NT2/D1 (cell line): ENCODE data around the gene PDS5B.

Experiments
- DNase-seq: peaks from one replicate; pipeline ENCODE4 v3.0.0-alpha.2; 2011; ENCODE audit warnings: low read depth, low spot score
- H3K27me3 ChIP-seq: 2 replicates; pipeline ENCODE4 v1.6.0; 2011; ENCODE audit warnings: mild to moderate bottlenecking; ENCODE audit not compliant: insufficient read length, insufficient read depth
- H3K36me3 ChIP-seq: 2 replicates; pipeline ENCODE4 v1.6.1; 2011; ENCODE audit warnings: mild to moderate bottlenecking, low read length, mixed read lengths; ENCODE audit not compliant: insufficient read depth, insufficient read length
- H3K4me1 ChIP-seq: 2 replicates; pipeline ENCODE4 v1.5.1; 2011; ENCODE audit not compliant: insufficient read depth, insufficient read length
- H3K4me3 ChIP-seq: 2 replicates; pipeline ENCODE4 v1.5.1; 2011; ENCODE audit warnings: low read depth; ENCODE audit not compliant: insufficient read length
- H3K9ac ChIP-seq: 2 replicates; pipeline ENCODE4 v1.6.0; 2011; ENCODE audit warnings: low read depth; ENCODE audit not compliant: insufficient read length
- H3K9me3 ChIP-seq: 2 replicates; pipeline ENCODE4 v1.5.1; 2011; ENCODE audit warnings: mild to moderate bottlenecking, low read length; ENCODE audit not compliant: insufficient read depth
- SUZ12 ChIP-seq: IDR thresholded peaks from 2 replicates; pipeline ENCODE4 v1.6.1; 2011; ENCODE audit not compliant: insufficient read length, insufficient read depth; ENCODE audit errors: extremely low read depth
- YY1 ChIP-seq: IDR thresholded peaks from 2 replicates; pipeline ENCODE4 v1.6.1; 2011; ENCODE audit not compliant: insufficient read length, insufficient read depth
- ZNF274 ChIP-seq: IDR thresholded peaks from 2 replicates; pipeline ENCODE4 v1.6.1; 2011; ENCODE audit warnings: mild to moderate bottlenecking, low read depth, low read length

PDS5B gene

DNA sequence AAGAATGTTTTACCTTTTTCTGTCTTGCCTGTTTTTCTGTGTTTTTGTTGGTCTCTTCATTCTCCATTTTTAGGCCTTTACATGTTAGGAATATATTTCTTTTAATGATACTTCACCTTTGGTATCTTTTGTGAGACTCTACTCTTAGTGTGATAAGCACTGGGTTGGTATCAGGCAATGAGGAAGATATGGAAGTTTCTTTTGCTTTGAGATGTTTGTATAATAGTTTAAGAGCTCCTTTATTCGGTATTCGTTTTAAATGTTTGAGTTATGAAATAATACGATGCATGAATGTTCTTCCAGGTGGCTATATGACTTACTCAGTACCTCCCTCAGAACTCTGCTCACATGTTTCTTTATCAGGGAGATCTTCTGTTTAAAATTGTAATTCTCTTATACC, 144.8 kb downstream of the PDS5B start:
- no peak overlapping the region for H3K4me3 ChIP-seq
- DNase-seq, result no peak
- no peak for TF ChIP-seq ZNF274
- TF ChIP-seq YY1, result no peak
- TF ChIP-seq SUZ12, result no peak
- H3K27me3 ChIP-seq, result no peaks in the 10 kb centered on the region
- peaks cover 5% of the 10 kb centered on the region for H3K36me3 ChIP-seq
- H3K4me1 ChIP-seq, result no peaks in the 10 kb centered on the region
- no peaks in the 10 kb centered on the region for H3K9me3 ChIP-seq
- no peak overlapping the region for H3K9ac ChIP-seq

- Histone ChIP-seq H3K4me3 (no peak overlapping the region), H3K9ac (no peak overlapping the region), H3K36me3 (peaks cover 5% of the 10 kb centered on the region), H3K27me3 (no peaks in the 10 kb centered on the region), H3K4me1 (no peaks in the 10 kb centered on the region), H3K9me3 (no peaks in the 10 kb centered on the region)
- DNase-seq, result no peak
- TF ChIP-seq SUZ12, result no peak
- no peak for TF ChIP-seq ZNF274
- no peak for TF ChIP-seq YY1
Measured at GRCh38 chr13:32731576-32731975, 145.3 kb downstream of the PDS5B start.

DNA sequence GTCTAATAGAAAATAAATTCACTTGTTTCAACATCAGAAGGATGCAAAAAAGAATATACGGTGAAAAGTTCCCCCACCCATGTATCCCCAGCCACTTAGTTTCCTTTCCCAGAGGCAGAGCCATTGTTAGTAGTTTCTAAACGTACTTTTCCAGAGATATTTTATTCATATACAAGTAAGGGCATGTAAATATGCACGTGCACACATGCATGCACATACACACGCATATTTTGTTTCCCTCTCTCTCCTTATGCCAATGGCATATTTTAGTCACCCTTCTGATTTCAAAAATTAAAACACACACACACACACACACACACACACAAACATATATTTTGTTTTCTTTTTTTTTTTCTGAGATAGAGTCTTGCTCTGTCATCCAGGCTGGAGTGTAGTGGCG, 147.4 kb downstream of the PDS5B start:
- DNase-seq, result no peak
- Histone ChIP-seq H3K9ac (no peak overlapping the region), H3K4me3 (no peak overlapping the region), H3K9me3 (no peaks in the 10 kb centered on the region), H3K4me1 (no peaks in the 10 kb centered on the region), H3K27me3 (no peaks in the 10 kb centered on the region), H3K36me3 (peaks cover 8% of the 10 kb centered on the region)
- TF ChIP-seq YY1, result no peak

- H3K4me3 ChIP-seq, result no peak overlapping the region
- H3K36me3 ChIP-seq, result peaks cover 8% of the 10 kb centered on the region
- H3K9me3 ChIP-seq, result no peaks in the 10 kb centered on the region
- no peaks in the 10 kb centered on the region for H3K4me1 ChIP-seq
- no peak overlapping the region for H3K9ac ChIP-seq
- no peaks in the 10 kb centered on the region for H3K27me3 ChIP-seq
- DNase-seq, result no peak
- TF ChIP-seq SUZ12 (no peak), YY1 (no peak), ZNF274 (no peak)
Measured at GRCh38 chr13:32734511-32734910, 148.3 kb downstream of the PDS5B start.

DNA sequence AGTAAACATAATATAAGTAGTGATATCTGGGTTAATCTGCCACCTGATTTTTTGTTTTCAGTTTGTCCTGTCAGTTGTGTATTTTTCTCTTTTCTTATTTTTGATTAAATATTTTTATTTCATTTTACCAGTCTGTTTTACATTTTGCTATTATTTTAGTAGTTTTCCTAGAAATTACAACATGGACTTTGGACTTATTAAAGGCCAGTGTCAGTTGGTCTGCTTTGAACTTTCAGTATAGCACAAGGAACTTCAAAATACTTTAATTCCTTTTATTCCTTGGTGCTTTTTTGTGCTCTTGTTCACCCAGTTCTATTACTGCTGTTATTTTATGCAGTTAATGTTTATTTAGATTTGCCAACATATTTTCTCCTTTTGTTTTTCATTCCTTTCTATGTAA, 149.6 kb downstream of the PDS5B start:
- no peak for DNase-seq
- Histone ChIP-seq H3K36me3 (peaks cover 8% of the 10 kb centered on the region), H3K4me1 (no peaks in the 10 kb centered on the region), H3K27me3 (no peaks in the 10 kb centered on the region), H3K4me3 (no peak overlapping the region), H3K9me3 (no peaks in the 10 kb centered on the region), H3K9ac (no peak overlapping the region)
- no peak for TF ChIP-seq ZNF274

DNA sequence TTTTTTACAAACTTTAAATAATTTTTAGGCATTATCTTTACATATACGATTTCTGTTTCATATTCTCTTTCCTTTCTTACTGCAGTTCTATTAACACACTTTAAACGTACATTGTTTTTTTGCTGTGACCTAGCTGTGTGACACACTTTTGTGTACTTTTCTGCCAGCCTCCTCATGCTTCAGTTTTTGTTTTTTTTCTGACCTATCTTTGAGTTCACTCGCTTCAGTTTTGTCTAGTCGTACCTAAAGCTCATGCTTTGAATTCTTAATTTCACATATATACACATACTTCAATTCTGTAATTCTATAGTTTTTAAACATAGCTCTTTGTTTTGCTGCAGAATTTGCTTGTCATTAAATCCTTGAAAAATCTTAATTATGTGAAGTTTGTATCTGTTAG, 150.4 kb downstream of the PDS5B start:
- no peak for DNase-seq
- Histone ChIP-seq H3K4me1 (no peaks in the 10 kb centered on the region), H3K27me3 (no peaks in the 10 kb centered on the region), H3K9ac (no peak overlapping the region), H3K36me3 (peaks cover 9% of the 10 kb centered on the region), H3K9me3 (no peaks in the 10 kb centered on the region), H3K4me3 (no peak overlapping the region)
- no peak for TF ChIP-seq YY1
- TF ChIP-seq ZNF274, result no peak
- TF ChIP-seq SUZ12, result no peak

DNA sequence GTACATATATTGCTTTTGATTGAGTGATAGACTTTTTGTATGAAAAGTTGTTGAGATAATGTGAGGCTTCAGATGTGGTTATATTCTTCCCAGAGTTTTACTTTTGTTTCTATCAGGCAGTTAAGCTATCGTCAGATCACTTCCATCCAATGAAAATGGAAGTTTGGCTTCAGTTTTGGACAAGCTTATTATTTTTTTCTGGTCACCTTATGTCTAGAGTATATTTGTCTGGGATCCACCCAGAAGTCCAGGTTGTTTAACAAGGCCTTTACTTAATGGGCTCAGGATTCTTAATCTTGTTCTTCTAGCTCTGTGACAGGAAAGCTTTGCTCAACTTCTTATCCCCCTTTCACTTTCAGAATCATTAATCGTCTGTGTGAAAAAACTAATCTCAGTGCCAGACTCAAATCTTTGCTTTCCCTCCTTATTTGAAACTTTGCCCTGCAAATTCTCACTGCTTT, 150.9 kb downstream of the PDS5B start:
- DNase-seq, result no peak
- Histone ChIP-seq H3K9me3 (no peaks in the 10 kb centered on the region), H3K27me3 (no peaks in the 10 kb centered on the region), H3K9ac (no peak overlapping the region), H3K36me3 (peaks cover 12% of the 10 kb centered on the region), H3K4me1 (no peaks in the 10 kb centered on the region), H3K4me3 (no peak overlapping the region)
- TF ChIP-seq SUZ12 (no peak), ZNF274 (no peak), YY1 (no peak)

DNA sequence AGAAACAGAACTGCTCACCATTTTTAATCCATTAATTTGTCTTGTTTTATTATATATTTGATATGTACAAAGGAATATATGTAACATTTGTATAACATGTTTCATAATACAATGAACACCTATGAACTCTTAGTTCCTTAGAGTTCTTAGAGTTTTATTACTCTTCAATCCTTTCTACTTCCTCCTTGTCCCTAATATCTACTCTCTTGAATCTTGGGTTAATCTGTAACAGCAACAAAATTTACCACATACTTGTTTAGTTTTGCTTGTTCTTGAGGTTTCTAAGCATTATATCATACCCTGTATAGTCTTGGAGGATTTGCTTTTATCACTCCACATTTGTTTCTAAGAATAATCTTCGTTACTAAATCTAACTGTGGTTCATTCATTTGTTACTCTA, 151.4 kb downstream of the PDS5B start:
- no peak for DNase-seq
- no peak overlapping the region for H3K4me3 ChIP-seq
- H3K27me3 ChIP-seq, result no peaks in the 10 kb centered on the region
- H3K36me3 ChIP-seq, result peaks cover 12% of the 10 kb centered on the region
- H3K9me3 ChIP-seq, result no peaks in the 10 kb centered on the region
- no peaks in the 10 kb centered on the region for H3K4me1 ChIP-seq
- no peak for TF ChIP-seq YY1
- TF ChIP-seq SUZ12, result no peak
- no peak for TF ChIP-seq ZNF274
- no peak overlapping the region for H3K9ac ChIP-seq
